Lung microvascular endothelial cell (primary cell): ENCODE data around the gene FUT6. TPM values are rescaled to one million over a fixed set of nuclear protein-coding genes. Genes with fewer than 3 reads are reported as not detected.

Experiments used
- DNase-seq, 2 donors: peaks; one replicate each; pipeline versions ENCODE4 v3.0.0 to v3.0.0-alpha.2; 2010; ENCODE audit warnings: low read depth in 2 of 2
- total RNA-seq: library from RNA; depleted of rRNA; stranded (reverse); fragments of >200 nt; gene quantifications from 2 replicates; pipeline ENCODE4 v1.2.1, GENCODE V29; 2014

Gene FUT6
- total RNA-seq, 1 donor from 2014 or later = not detected

- peak; percentile 24 to 68 for DNase-seq
Measured at GRCh38 chr19:5805462-5806132, 33.9 kb downstream of the FUT6 start.

GRCh38 chr19:5804516-5805461, 34.7 kb downstream of the FUT6 start, which contains the start of gene NRTN:
NRTN (plus strand) TSS chr19:5805067; CDS start chr19:5824166, 19,099 bp downstream.
- DNase-seq = no peak

GRCh38 chr19:5803752-5804515, 35.6 kb downstream of the FUT6 start:
- DNase-seq = peak; percentile 81 to 92

GRCh38 chr19:5803441-5803751, 36.1 kb downstream of the FUT6 start:
- DNase-seq = no peak

- no peak for DNase-seq
Measured at GRCh38 chr19:5801796-5802619, 37.5 kb downstream of the FUT6 start.

- no peak for DNase-seq
Measured at GRCh38 chr19:5800361-5801270, 38.9 kb downstream of the FUT6 start.

GRCh38 chr19:5799247-5800241, 40.0 kb downstream of the FUT6 start:
- DNase-seq = no peak

- DNase-seq = no peak
Measured at GRCh38 chr19:5798244-5798643, 41.3 kb downstream of the FUT6 start.

- no peak for DNase-seq
Measured at GRCh38 chr19:5795382-5795919, 44.1 kb downstream of the FUT6 start.

- no peak for DNase-seq
Measured at GRCh38 chr19:5793188-5793587, 46.3 kb downstream of the FUT6 start.

GRCh38 chr19:5792224-5792623, 47.3 kb downstream of the FUT6 start:
- DNase-seq = no peak

- peak; percentile 99 to 100 for DNase-seq
Measured at GRCh38 chr19:5790559-5791520, 48.7 kb downstream of the FUT6 start, which contains the start of gene DUS3L. DUS3L (minus strand) TSS chr19:5791163; CDS start chr19:5791141, 22 bp downstream.

- DNase-seq = no peak
Measured at GRCh38 chr19:5789886-5790558, 49.5 kb downstream of the FUT6 start.

GRCh38 chr19:5789351-5789761, 50.1 kb downstream of the FUT6 start:
- no peak for DNase-seq

- DNase-seq = no peak
Measured at GRCh38 chr19:5788422-5788821, 51.1 kb downstream of the FUT6 start.

- no peak for DNase-seq
Measured at GRCh38 chr19:5787409-5788182, 51.9 kb downstream of the FUT6 start.
